ENCODE results near the gene COL5A1. TPM values are rescaled to one million over a fixed set of nuclear protein-coding genes. Genes with fewer than 3 reads are reported as not detected.
"Not testable (repeated sequence)": the region's sequence is repeated elsewhere in the genome, so short reads cannot be mapped to it uniquely, and the experiment has no call there.

Gene COL5A1
- total and polyA plus RNA-seq, 4 donors = 38.2 to 135 (median 88.3) TPM

- H3K27me3 ChIP-seq (ENCODE audit: control insufficient read depth, insufficient read depth, low read length) = peaks cover 13% of the 10 kb centered on the region
- WGBS (ENCODE audit: insufficient coverage) = 52% methylated on average over 11 of the region's 12 CpGs
These were observed 4.4 kb upstream of the COL5A1 start for GRCh38 chr9:134637241-134637640.

GRCh38 chr9:134637696-134638501 lies 3.7 kb upstream of the COL5A1 start:
- 69% methylated on average over 15 of the region's 23 CpGs for WGBS (ENCODE audit: insufficient coverage)
- Histone ChIP-seq H3K4me1 (ENCODE audit: control insufficient read depth, insufficient read depth, low read length) (peaks cover 48% of the 10 kb centered on the region), H3K27ac (ENCODE audit: low read depth, low read length) (peak overlapping the region; percentile 47), H3K36me3 (ENCODE audit: control insufficient read depth, insufficient read depth, low read length) (no peaks in the 10 kb centered on the region), H3K4me3 (ENCODE audit: low read depth, low read length) (no peak overlapping the region), H3K27me3 (ENCODE audit: control insufficient read depth, insufficient read depth, low read length) (peaks cover 18% of the 10 kb centered on the region), H3K9me3 (ENCODE audit: control insufficient read depth, insufficient read depth, low read length) (no peaks in the 10 kb centered on the region)
- no peak for DNase-seq (ENCODE audit: low read depth in 4 of 6, low spot score in 6 of 6)

More at GRCh38 chr9:134637241-134637640, 4.4 kb upstream of the COL5A1 start:
- H3K4me1 ChIP-seq (ENCODE audit: control insufficient read depth, insufficient read depth, low read length) = peaks cover 42% of the 10 kb centered on the region
- H3K4me3 ChIP-seq (ENCODE audit: low read depth, low read length) = no peak overlapping the region
- H3K9me3 ChIP-seq (ENCODE audit: control insufficient read depth, insufficient read depth, low read length) = no peaks in the 10 kb centered on the region
- peak in 1 of 6 donors; percentile 43 for DNase-seq (ENCODE audit: low read depth in 4 of 6, low spot score in 6 of 6)
- no peaks in the 10 kb centered on the region for H3K36me3 ChIP-seq (ENCODE audit: control insufficient read depth, insufficient read depth, low read length)
- peak overlapping the region; percentile 47 for H3K27ac ChIP-seq (ENCODE audit: low read depth, low read length)

- no peak for DNase-seq (ENCODE audit: low read depth in 4 of 6, low spot score in 6 of 6)
- Histone ChIP-seq H3K9me3 (ENCODE audit: control insufficient read depth, insufficient read depth, low read length) (no peaks in the 10 kb centered on the region), H3K27ac (ENCODE audit: low read depth, low read length) (no peak overlapping the region), H3K36me3 (ENCODE audit: control insufficient read depth, insufficient read depth, low read length) (no peaks in the 10 kb centered on the region), H3K27me3 (ENCODE audit: control insufficient read depth, insufficient read depth, low read length) (peaks cover 24% of the 10 kb centered on the region), H3K4me3 (ENCODE audit: low read depth, low read length) (no peak overlapping the region), H3K4me1 (ENCODE audit: control insufficient read depth, insufficient read depth, low read length) (peaks cover 55% of the 10 kb centered on the region)
- WGBS (ENCODE audit: insufficient coverage) = 94% methylated on average over 13 of the region's 13 CpGs
These were observed 3.0 kb upstream of the COL5A1 start for GRCh38 chr9:134638502-134639090.

GRCh38 chr9:134639994-134640393 lies 1.6 kb upstream of the COL5A1 start:
- no peak overlapping the region for H3K27ac ChIP-seq (ENCODE audit: low read depth, low read length)
- H3K27me3 ChIP-seq (ENCODE audit: control insufficient read depth, insufficient read depth, low read length) = peaks cover 28% of the 10 kb centered on the region
- peaks cover 61% of the 10 kb centered on the region for H3K4me1 ChIP-seq (ENCODE audit: control insufficient read depth, insufficient read depth, low read length)
- no peaks in the 10 kb centered on the region for H3K36me3 ChIP-seq (ENCODE audit: control insufficient read depth, insufficient read depth, low read length)
- WGBS (ENCODE audit: insufficient coverage) = 100% methylated on average over 1 of the region's 5 CpGs
- H3K4me3 ChIP-seq (ENCODE audit: low read depth, low read length) = no peak overlapping the region
- H3K9me3 ChIP-seq (ENCODE audit: control insufficient read depth, insufficient read depth, low read length) = no peaks in the 10 kb centered on the region
- DNase-seq (ENCODE audit: low read depth in 4 of 6, low spot score in 6 of 6) = no peak

GRCh38 chr9:134640506-134641172 lies 964 bp upstream of the COL5A1 start:
- 61% methylated on average over 8 of the region's 14 CpGs for WGBS (ENCODE audit: insufficient coverage)
- Histone ChIP-seq H3K27me3 (ENCODE audit: control insufficient read depth, insufficient read depth, low read length) (peaks cover 28% of the 10 kb centered on the region), H3K9me3 (ENCODE audit: control insufficient read depth, insufficient read depth, low read length) (no peaks in the 10 kb centered on the region), H3K4me3 (ENCODE audit: low read depth, low read length) (peak overlapping the region; percentile 36), H3K4me1 (ENCODE audit: control insufficient read depth, insufficient read depth, low read length) (peaks cover 64% of the 10 kb centered on the region), H3K36me3 (ENCODE audit: control insufficient read depth, insufficient read depth, low read length) (no peaks in the 10 kb centered on the region), H3K27ac (ENCODE audit: low read depth, low read length) (peak overlapping the region; percentile 84)
- DNase-seq (ENCODE audit: low read depth in 4 of 6, low spot score in 6 of 6) = no peak

GRCh38 chr9:134641990-134642384 lies 384 bp downstream of the COL5A1 start:
- peaks cover 28% of the 10 kb centered on the region for H3K27me3 ChIP-seq (ENCODE audit: control insufficient read depth, insufficient read depth, low read length)
- H3K4me3 ChIP-seq (ENCODE audit: low read depth, low read length) = peak overlapping the region; percentile 71
- H3K4me1 ChIP-seq (ENCODE audit: control insufficient read depth, insufficient read depth, low read length) = peaks cover 67% of the 10 kb centered on the region
- H3K9me3 ChIP-seq (ENCODE audit: control insufficient read depth, insufficient read depth, low read length) = no peaks in the 10 kb centered on the region
- peak overlapping the region; percentile 52 for H3K27ac ChIP-seq (ENCODE audit: low read depth, low read length)
- no peaks in the 10 kb centered on the region for H3K36me3 ChIP-seq (ENCODE audit: control insufficient read depth, insufficient read depth, low read length)
- WGBS (ENCODE audit: insufficient coverage) = under 1% methylated on average over 58 of the region's 58 CpGs
- no peak for DNase-seq (ENCODE audit: low read depth in 4 of 6, low spot score in 6 of 6)

GRCh38 chr9:134642385-134643181 lies 980 bp downstream of the COL5A1 start:
- H3K4me1 ChIP-seq (ENCODE audit: control insufficient read depth, insufficient read depth, low read length) = peaks cover 67% of the 10 kb centered on the region
- 2% methylated on average over 36 of the region's 37 CpGs for WGBS (ENCODE audit: insufficient coverage)
- peak overlapping the region; percentile 88 for H3K27ac ChIP-seq (ENCODE audit: low read depth, low read length)
- H3K4me3 ChIP-seq (ENCODE audit: low read depth, low read length) = peak overlapping the region; percentile 71
- no peaks in the 10 kb centered on the region for H3K9me3 ChIP-seq (ENCODE audit: control insufficient read depth, insufficient read depth, low read length)
- peak in 2 of 6 donors; percentile 30 to 71 for DNase-seq (ENCODE audit: low read depth in 4 of 6, low spot score in 6 of 6)
- H3K36me3 ChIP-seq (ENCODE audit: control insufficient read depth, insufficient read depth, low read length) = no peaks in the 10 kb centered on the region
- H3K27me3 ChIP-seq (ENCODE audit: control insufficient read depth, insufficient read depth, low read length) = peaks cover 28% of the 10 kb centered on the region

- Histone ChIP-seq H3K4me3 (ENCODE audit: low read depth, low read length) (peak overlapping the region; percentile 71), H3K4me1 (ENCODE audit: control insufficient read depth, insufficient read depth, low read length) (peaks cover 61% of the 10 kb centered on the region), H3K27ac (ENCODE audit: low read depth, low read length) (peak overlapping the region; percentile 88), H3K36me3 (ENCODE audit: control insufficient read depth, insufficient read depth, low read length) (no peaks in the 10 kb centered on the region), H3K27me3 (ENCODE audit: control insufficient read depth, insufficient read depth, low read length) (peaks cover 28% of the 10 kb centered on the region), H3K9me3 (ENCODE audit: control insufficient read depth, insufficient read depth, low read length) (no peaks in the 10 kb centered on the region)
- DNase-seq (ENCODE audit: low read depth in 4 of 6, low spot score in 6 of 6) = peak in 2 of 6 donors; percentile 46 to 53
- 3% methylated on average over 12 of the region's 16 CpGs for WGBS (ENCODE audit: insufficient coverage)
These were observed 1.6 kb downstream of the COL5A1 start for GRCh38 chr9:134643222-134643671.

GRCh38 chr9:134644401-134644724 lies 2.8 kb downstream of the COL5A1 start:
- Histone ChIP-seq H3K4me3 (ENCODE audit: low read depth, low read length) (peak overlapping the region; percentile 40), H3K27me3 (ENCODE audit: control insufficient read depth, insufficient read depth, low read length) (peaks cover 25% of the 10 kb centered on the region), H3K4me1 (ENCODE audit: control insufficient read depth, insufficient read depth, low read length) (peaks cover 56% of the 10 kb centered on the region), H3K27ac (ENCODE audit: low read depth, low read length) (peak overlapping the region; percentile 70)
- H3K9me3 ChIP-seq (ENCODE audit: control insufficient read depth, insufficient read depth, low read length); DNase-seq (ENCODE audit: low read depth in 4 of 6, low spot score in 6 of 6); H3K36me3 ChIP-seq (ENCODE audit: control insufficient read depth, insufficient read depth, low read length): not testable (repeated sequence)
- WGBS (ENCODE audit: insufficient coverage) = 64% methylated on average over 7 of the region's 14 CpGs

Data from spinal cord (tissue), 10 donors.